GM15510 (cell line): ENCODE measurements around the gene MPPED1.

Experiments used
- POLR2A ChIP-seq: IDR thresholded peaks from 3 replicates; pipeline ENCODE4 v1.6.1; 2011; ENCODE audit warnings: borderline replicate concordance; ENCODE audit not compliant: insufficient read length; ENCODE audit errors: extremely low read depth

MPPED1 gene

GRCh38 chr22:43541462-43542407 is 129.9 kb downstream of the MPPED1 start:
- no peak for TF ChIP-seq POLR2A

GRCh38 chr22:43542681-43543521 is 131.1 kb downstream of the MPPED1 start:
- TF ChIP-seq POLR2A: no peak

- no peak for TF ChIP-seq POLR2A
These were observed 131.9 kb downstream of the MPPED1 start for GRCh38 chr22:43543522-43544288.

- no peak for TF ChIP-seq POLR2A
These were observed 132.5 kb downstream of the MPPED1 start for GRCh38 chr22:43544289-43544673.

GRCh38 chr22:43546186-43546585 is 134.4 kb downstream of the MPPED1 start:
- no peak for TF ChIP-seq POLR2A

GRCh38 chr22:43550024-43550620 is 138.3 kb downstream of the MPPED1 start:
- no peak for TF ChIP-seq POLR2A

- no peak for TF ChIP-seq POLR2A
These were observed 138.9 kb downstream of the MPPED1 start for GRCh38 chr22:43550672-43551071.

- no peak for TF ChIP-seq POLR2A
These were observed 141.8 kb downstream of the MPPED1 start for GRCh38 chr22:43553451-43554258.

GRCh38 chr22:43554259-43554636 is 142.4 kb downstream of the MPPED1 start:
- TF ChIP-seq POLR2A: no peak

GRCh38 chr22:43554694-43555365 is 143.0 kb downstream of the MPPED1 start:
- no peak for TF ChIP-seq POLR2A

- no peak for TF ChIP-seq POLR2A
These were observed 144.0 kb downstream of the MPPED1 start for GRCh38 chr22:43555561-43556515.
